Right atrium auricular region (tissue), 2 donors: Measurements from ENCODE around the gene UBE2E2. TPM values are rescaled to one million over a fixed set of nuclear protein-coding genes. Genes with fewer than 3 reads are reported as not detected.

Experiments
- DNase-seq: peaks from one replicate; pipeline ENCODE4 v3.0.0-alpha.2; 2019; ENCODE audit warnings: low spot score
- H3K27ac ChIP-seq, 2 donors: fragments of 200-600 bp; sonication (generic); 1 replicate in 1 of 2; 2 replicates in 1 of 2; pipeline ENCODE4 v1.5.1; 2016 to 2019
- H3K27me3 ChIP-seq, 2 donors: fragments of 200-600 bp; sonication (generic); one replicate each; pipeline versions ENCODE4 v1.5.1 to v1.6.0; 2017 to 2019
- H3K36me3 ChIP-seq: fragments of 200-600 bp; sonication (generic); one replicate; pipeline ENCODE4 v1.5.1; 2016
- H3K4me1 ChIP-seq, 2 donors: fragments of 200-600 bp; sonication (generic); one replicate each; pipeline versions ENCODE4 v1.5.1 to v1.6.0; 2017 to 2019
- H3K4me3 ChIP-seq, 2 donors: fragments of 200-600 bp; sonication (generic); 1 replicate in 1 of 2; 2 replicates in 1 of 2; pipeline ENCODE4 v1.5.1; 2017 to 2019; ENCODE audit warnings: mild to moderate bottlenecking in 1 of 2, moderate library complexity in 1 of 2
- H3K9me3 ChIP-seq, 2 donors: fragments of 200-600 bp; sonication (generic); one replicate each; pipeline ENCODE4 v1.5.1; 2019
- total RNA-seq, 2 donors: library from RNA; depleted of rRNA; stranded (reverse); fragments of >200 nt; gene quantifications; one replicate each; pipeline ENCODE4 v1.1.0, GENCODE V29; 2016
- TF ChIP-seq, protein P1 (sequence below), 2 donors: fragments of 200-600 bp; sonication (generic); IDR thresholded peaks; one replicate each; pipeline ENCODE4 v1.5.1; 2019; ENCODE audit warnings: antibody characterized with exemption in 2 of 2

Gene UBE2E2
- total RNA-seq, 2 donors from 2014 or later = 31.0 to 36.7 TPM

DNA sequence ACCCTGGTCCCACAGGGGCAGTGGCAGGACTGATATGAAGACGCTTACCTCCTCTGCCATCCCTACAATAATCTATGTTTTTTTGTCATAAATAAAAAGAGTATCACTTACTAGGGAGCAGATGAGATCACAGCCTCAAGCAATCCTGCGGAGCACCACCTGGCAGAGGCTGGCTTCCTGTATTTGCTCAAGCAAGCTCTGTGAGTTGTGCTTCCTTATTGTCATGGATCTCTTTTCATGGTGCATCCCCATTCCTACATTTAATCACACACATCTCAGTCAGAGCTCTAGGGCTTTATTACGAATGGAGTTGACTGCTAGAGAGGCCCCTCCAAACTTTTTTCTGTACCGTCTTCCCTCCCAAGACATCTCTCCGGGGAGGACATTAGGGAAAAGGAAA lies 186.0 kb downstream of the UBE2E2 start:
- Histone ChIP-seq H3K27me3 (no peaks in the 10 kb centered on the region), H3K9me3 (no peaks in the 10 kb centered on the region), H3K27ac (no peak overlapping the region), H3K4me3 (no peak overlapping the region), H3K4me1 (peaks cover 0 to 27% of the 10 kb centered on the region in 2 donors), H3K36me3 (no peaks in the 10 kb centered on the region)
- TF ChIP-seq, protein P1, sequence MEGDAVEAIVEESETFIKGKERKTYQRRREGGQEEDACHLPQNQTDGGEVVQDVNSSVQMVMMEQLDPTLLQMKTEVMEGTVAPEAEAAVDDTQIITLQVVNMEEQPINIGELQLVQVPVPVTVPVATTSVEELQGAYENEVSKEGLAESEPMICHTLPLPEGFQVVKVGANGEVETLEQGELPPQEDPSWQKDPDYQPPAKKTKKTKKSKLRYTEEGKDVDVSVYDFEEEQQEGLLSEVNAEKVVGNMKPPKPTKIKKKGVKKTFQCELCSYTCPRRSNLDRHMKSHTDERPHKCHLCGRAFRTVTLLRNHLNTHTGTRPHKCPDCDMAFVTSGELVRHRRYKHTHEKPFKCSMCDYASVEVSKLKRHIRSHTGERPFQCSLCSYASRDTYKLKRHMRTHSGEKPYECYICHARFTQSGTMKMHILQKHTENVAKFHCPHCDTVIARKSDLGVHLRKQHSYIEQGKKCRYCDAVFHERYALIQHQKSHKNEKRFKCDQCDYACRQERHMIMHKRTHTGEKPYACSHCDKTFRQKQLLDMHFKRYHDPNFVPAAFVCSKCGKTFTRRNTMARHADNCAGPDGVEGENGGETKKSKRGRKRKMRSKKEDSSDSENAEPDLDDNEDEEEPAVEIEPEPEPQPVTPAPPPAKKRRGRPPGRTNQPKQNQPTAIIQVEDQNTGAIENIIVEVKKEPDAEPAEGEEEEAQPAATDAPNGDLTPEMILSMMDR (IDR thresholded peaks at IDR 0.05) = no peak
- DNase-seq = no peak

DNA sequence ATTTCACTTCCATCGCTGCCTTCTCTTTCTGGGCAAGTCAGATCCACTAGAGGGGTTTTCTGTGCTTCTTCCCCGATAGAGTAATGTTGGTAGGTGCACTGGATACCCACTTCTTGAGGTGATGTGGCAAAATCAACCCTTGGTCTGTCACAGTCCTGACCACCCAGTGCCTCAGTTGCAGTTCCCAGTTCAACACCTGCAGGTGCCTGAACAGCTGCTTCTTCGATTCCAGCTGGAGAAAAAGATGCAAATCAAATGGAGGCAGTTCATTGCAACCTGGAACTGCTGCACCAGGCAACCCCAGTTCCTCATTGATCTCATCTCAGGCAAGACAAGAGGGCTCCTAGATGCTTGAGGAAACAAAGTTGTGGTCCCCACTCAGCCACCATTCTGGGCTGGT lies 186.6 kb downstream of the UBE2E2 start:
- no peak overlapping the region for H3K4me3 ChIP-seq
- TF ChIP-seq, protein P1 (IDR thresholded peaks at IDR 0.05) = no peak
- no peak for DNase-seq
- H3K36me3 ChIP-seq = no peaks in the 10 kb centered on the region
- H3K27me3 ChIP-seq = no peaks in the 10 kb centered on the region
- H3K9me3 ChIP-seq = no peaks in the 10 kb centered on the region
- no peak overlapping the region for H3K27ac ChIP-seq
- H3K4me1 ChIP-seq = peaks cover 0 to 27% of the 10 kb centered on the region in 2 donors

DNA sequence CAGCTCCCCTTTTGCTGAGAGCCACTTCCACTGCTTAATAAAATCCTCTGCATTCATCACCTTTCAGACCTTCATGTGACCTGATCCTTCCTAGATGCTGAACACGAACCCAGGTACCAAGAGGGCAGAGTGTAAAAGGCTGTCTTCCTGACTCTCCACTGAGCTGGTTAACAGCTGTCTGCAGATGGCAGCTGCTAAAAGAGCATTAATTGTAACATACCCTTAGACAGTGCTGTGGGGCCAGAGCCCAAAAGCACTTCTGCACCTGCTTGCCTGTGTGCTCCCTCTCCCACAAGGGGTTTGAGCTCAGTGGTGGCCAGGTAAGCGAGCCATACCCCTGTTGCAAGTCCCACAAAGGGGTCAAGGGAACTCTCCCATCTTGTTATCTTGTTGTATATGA lies 187.3 kb downstream of the UBE2E2 start:
- DNase-seq = no peak
- Histone ChIP-seq H3K27ac (no peak overlapping the region), H3K36me3 (no peaks in the 10 kb centered on the region), H3K4me3 (no peak overlapping the region), H3K9me3 (no peaks in the 10 kb centered on the region), H3K27me3 (no peaks in the 10 kb centered on the region), H3K4me1 (peaks cover 0 to 23% of the 10 kb centered on the region in 2 donors)
- TF ChIP-seq, protein P1 (IDR thresholded peaks at IDR 0.05) = no peak

DNA sequence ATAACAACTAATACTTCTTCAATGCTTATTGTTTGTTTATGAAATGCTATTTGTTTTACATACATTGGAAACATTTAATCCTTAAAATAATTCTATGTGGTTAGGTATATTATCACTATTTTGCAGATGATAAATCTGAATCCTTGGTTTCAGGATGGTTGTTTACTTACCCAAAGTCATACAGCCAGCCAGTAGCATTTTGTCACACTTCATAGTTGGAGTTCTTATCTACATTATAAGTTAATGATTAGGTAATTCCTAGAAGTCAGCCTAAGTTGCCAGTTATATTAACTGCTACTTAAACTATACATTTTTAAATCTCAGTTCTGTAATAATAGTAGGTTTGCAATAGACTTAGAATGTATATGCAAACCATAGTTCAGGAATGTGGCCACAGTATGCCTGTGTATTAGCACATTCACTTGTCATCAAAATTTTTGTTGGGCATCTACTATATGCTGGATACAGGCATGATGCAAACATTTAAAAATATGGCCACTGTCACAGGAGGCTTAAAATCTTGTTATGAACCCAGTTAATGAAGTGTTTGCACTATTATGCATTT lies 187.9 kb downstream of the UBE2E2 start:
- Histone ChIP-seq H3K9me3 (no peaks in the 10 kb centered on the region), H3K36me3 (no peaks in the 10 kb centered on the region), H3K27ac (no peak overlapping the region), H3K4me1 (peaks cover 0 to 16% of the 10 kb centered on the region in 2 donors), H3K27me3 (no peaks in the 10 kb centered on the region), H3K4me3 (no peak overlapping the region)
- DNase-seq = no peak
- TF ChIP-seq, protein P1 (IDR thresholded peaks at IDR 0.05) = no peak

DNA sequence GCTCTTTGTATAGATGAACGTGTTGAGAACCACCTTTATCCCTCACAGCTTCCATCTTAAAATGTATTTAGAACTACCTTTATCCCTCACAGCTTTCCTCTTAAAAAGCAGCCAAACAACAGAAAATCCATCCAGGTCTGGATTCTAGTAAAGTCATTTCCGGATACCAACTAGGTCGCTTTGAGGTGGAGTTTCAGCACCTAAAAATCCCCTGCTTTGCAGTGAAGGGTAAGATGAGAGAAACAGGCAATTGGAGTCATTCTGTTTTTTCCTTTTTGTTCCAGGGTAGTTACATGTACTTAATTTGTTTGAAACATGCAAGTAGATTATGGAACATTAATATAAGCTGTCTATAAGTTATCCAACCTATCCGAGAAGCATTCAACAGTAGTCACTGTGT lies 192.0 kb downstream of the UBE2E2 start:
- Histone ChIP-seq H3K36me3 (no peaks in the 10 kb centered on the region), H3K4me3 (no peak overlapping the region), H3K9me3 (no peaks in the 10 kb centered on the region), H3K4me1 (no peaks in the 10 kb centered on the region), H3K27ac (no peak overlapping the region), H3K27me3 (no peaks in the 10 kb centered on the region)
- TF ChIP-seq, protein P1 (IDR thresholded peaks at IDR 0.05) = no peak
- DNase-seq = no peak

DNA sequence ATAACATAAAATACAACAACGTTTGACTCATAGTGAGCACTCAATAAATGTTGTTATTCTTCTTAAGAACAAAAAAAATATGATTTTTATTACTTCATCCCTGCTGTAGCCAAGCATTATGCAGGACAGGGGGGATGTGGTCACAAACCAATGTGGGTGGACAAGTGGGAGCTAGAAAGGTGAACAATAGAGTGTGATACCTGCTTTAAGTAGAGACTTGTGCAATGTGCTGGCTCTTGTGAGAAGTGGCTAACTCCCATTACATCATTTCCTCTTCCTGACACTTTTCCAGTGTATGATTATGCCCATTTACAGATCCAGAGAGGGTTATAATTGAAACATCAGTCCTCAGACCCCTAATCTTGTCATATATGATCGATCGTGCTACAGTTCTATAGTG lies 193.6 kb downstream of the UBE2E2 start:
- no peaks in the 10 kb centered on the region for H3K27me3 ChIP-seq
- H3K4me3 ChIP-seq = no peak overlapping the region
- TF ChIP-seq, protein P1 (IDR thresholded peaks at IDR 0.05) = no peak
- no peak overlapping the region for H3K27ac ChIP-seq
- no peaks in the 10 kb centered on the region for H3K36me3 ChIP-seq
- H3K9me3 ChIP-seq = no peaks in the 10 kb centered on the region
- DNase-seq = no peak
- H3K4me1 ChIP-seq = no peaks in the 10 kb centered on the region
